GM21367 (cell line): Measurements from ENCODE around the gene POGZ.
"Not testable (repeated sequence)": the region's sequence is repeated elsewhere in the genome, so short reads cannot be mapped to it uniquely, and the experiment has no call there.

Experiments used
- ATAC-seq: cut with Tn5 transposase; IDR thresholded peaks from one replicate; pipeline ENCODE4 v1.9.1; 2021; ENCODE audit not compliant: unreplicated experiment

POGZ gene

GRCh38 chr1:151425103-151425502, 34.2 kb downstream of the POGZ start:
- no peak for ATAC-seq

GRCh38 chr1:151419819-151420218, 39.5 kb downstream of the POGZ start:
- no peak for ATAC-seq

GRCh38 chr1:151418081-151418480, 41.2 kb downstream of the POGZ start:
- ATAC-seq = no peak

GRCh38 chr1:151416231-151416630, 43.1 kb downstream of the POGZ start:
- ATAC-seq = no peak

GRCh38 chr1:151411884-151412283, 47.4 kb downstream of the POGZ start:
- no peak for ATAC-seq

- no peak for ATAC-seq
Measured at GRCh38 chr1:151408891-151409290, 50.4 kb downstream of the POGZ start.

- no peak for ATAC-seq
Measured at GRCh38 chr1:151407304-151407703, 52.0 kb downstream of the POGZ start.

GRCh38 chr1:151406176-151406575, 53.1 kb downstream of the POGZ start:
- ATAC-seq = no peak

GRCh38 chr1:151405187-151405951, 53.9 kb downstream of the POGZ start:
- ATAC-seq = no peak

- no peak for ATAC-seq
Measured at GRCh38 chr1:151403612-151404011, 55.7 kb downstream of the POGZ start.

GRCh38 chr1:151402764-151403163, 56.5 kb downstream of the POGZ start:
- no peak for ATAC-seq

GRCh38 chr1:151401860-151402259, 57.4 kb downstream of the POGZ start:
- ATAC-seq = no peak

- ATAC-seq = no peak
Measured at GRCh38 chr1:151401125-151401788, 58.0 kb downstream of the POGZ start.

- peak; percentile 72 for ATAC-seq
Measured at GRCh38 chr1:151399324-151400171, 59.7 kb downstream of the POGZ start, which contains the start of gene PSMB4. Gene PSMB4 (plus strand): TSS chr1:151399573. CDS start chr1:151399588, 15 bp downstream.

- not testable (repeated sequence) for ATAC-seq
Measured at GRCh38 chr1:151396265-151396664, 63.0 kb downstream of the POGZ start.

- no peak for ATAC-seq
Measured at GRCh38 chr1:151393583-151393982, 65.7 kb downstream of the POGZ start.

GRCh38 chr1:151391079-151391563, 68.2 kb downstream of the POGZ start:
- no peak for ATAC-seq

- not testable (repeated sequence) for ATAC-seq
Measured at GRCh38 chr1:151390221-151391078, 68.8 kb downstream of the POGZ start.

GRCh38 chr1:151386002-151386401, 73.3 kb downstream of the POGZ start:
- ATAC-seq = no peak

- ATAC-seq = no peak
Measured at GRCh38 chr1:151384584-151384983, 74.7 kb downstream of the POGZ start.
